Panc1 (cell line): ENCODE measurements around the gene RIMBP2. TPM values are rescaled to one million over a fixed set of nuclear protein-coding genes. Genes with fewer than 3 reads are reported as not detected.

Source experiments
- ATAC-seq: fragments of 200-7000 bp; cut with Tn5 transposase; 2 replicates; pipeline ENCODE4 v1.9.1; 2020; ENCODE audit warnings: mild to moderate bottlenecking, moderate library complexity
- BruUV-seq: library from RNA; stranded (reverse); fragments of 400-500 nt; replicated peaks from 2 replicates; lab custom pipeline; 2021; lab: Mats Ljungman, UMichigan
- CTCF ChIA-PET: fragments of 300-600 bp; sonication (Branson Sonifier 250); formaldehyde crosslinking; loops from one replicate; lab custom pipeline; 2022; ENCODE audit warnings: antibody characterized with exemption; lab: Charles Lee
- POLR2A ChIA-PET: fragments of 300-600 bp; sonication (Branson Sonifier 250); formaldehyde crosslinking; loops from one replicate; lab custom pipeline; 2022; ENCODE audit warnings: antibody characterized with exemption; lab: Charles Lee
- DNase-seq: peaks from one replicate; pipeline ENCODE4 v3.0.0-alpha.2; 2010; ENCODE audit warnings: low read depth, low spot score
- H3K27ac ChIP-seq: 2 replicates; pipeline ENCODE4 v1.5.1; 2011; ENCODE audit warnings: mild to moderate bottlenecking, low read length, inconsistent platforms
- H3K27me3 ChIP-seq: fragments of 200-500 bp; sonication (Bioruptor generic); 2 replicates; pipeline ENCODE4 v1.6.0; 2014; ENCODE audit warnings: low read length, inconsistent platforms; ENCODE audit not compliant: control insufficient read depth, insufficient read depth
- H3K36me3 ChIP-seq: fragments of 200-500 bp; sonication (Bioruptor generic); 2 replicates; pipeline ENCODE4 v1.5.1; 2014; ENCODE audit warnings: inconsistent platforms, mild to moderate bottlenecking, low read length, moderate library complexity; ENCODE audit not compliant: control insufficient read depth, insufficient read depth
- H3K4me1 ChIP-seq: 2 replicates; pipeline ENCODE4 v1.5.1; 2011; ENCODE audit warnings: inconsistent platforms, mild to moderate bottlenecking, low read length, moderate library complexity; ENCODE audit not compliant: control insufficient read depth, insufficient read depth
- H3K4me3 ChIP-seq, 2 experiments: 2 replicates each; pipeline ENCODE4 v1.5.1; 2011 to 2012; ENCODE audit warnings: low read depth in 2 of 2, low read length in 2 of 2, mild to moderate bottlenecking in 2 of 2, inconsistent platforms in 1 of 2, moderate library complexity in 1 of 2
- H3K9me3 ChIP-seq: fragments of 200-500 bp; sonication (Bioruptor generic); 2 replicates; pipeline ENCODE4 v1.5.1; 2014; ENCODE audit warnings: low read depth, mild to moderate bottlenecking, inconsistent platforms, low read length, moderate library complexity; ENCODE audit not compliant: control insufficient read depth, insufficient read depth
- POLR2AphosphoS5 ChIP-seq: IDR thresholded peaks from 2 replicates; pipeline ENCODE4 v1.6.1; 2012; ENCODE audit warnings: mild to moderate bottlenecking, low read depth, low read length, moderate library complexity
- SIN3A ChIP-seq: IDR thresholded peaks from 2 replicates; pipeline ENCODE4 v1.6.1; 2012; ENCODE audit warnings: low read depth, mild to moderate bottlenecking, low read length, moderate library complexity, borderline replicate concordance; ENCODE audit not compliant: insufficient read depth
- TCF7L2 ChIP-seq: IDR thresholded peaks from 2 replicates; pipeline ENCODE4 v1.6.1; 2011; ENCODE audit warnings: mild to moderate bottlenecking, low read depth, low read length, inconsistent platforms
- in situ Hi-C: cut with HindIII; loops from 2 replicates; pipeline ENCODE4 v1.10.0; 2016; ENCODE audit warnings: low sequenced_read_pairs, low pct_unique_long_range_greater_than_20kb
- intact Hi-C: fragments of 100-400 bp; cut with micrococcal nuclease; formaldehyde crosslinking; loops from one replicate; pipeline ENCODE4 v1.10.0; 2022; ENCODE audit not compliant: unreplicated experiment
- total RNA-seq: library from RNA; stranded (reverse); gene quantifications from one replicate; pipeline ENCODE4 v1.2.1, GENCODE V29; 2021; ENCODE audit not compliant: unreplicated experiment
- TF ChIP-seq, protein P1 (sequence below), 2 experiments: IDR thresholded peaks; 2 replicates each; pipeline ENCODE4 v1.6.1; 2011 to 2012; ENCODE audit warnings: low read depth in 2 of 2, control low read depth in 1 of 2, low read length in 1 of 2, mild to moderate bottlenecking in 1 of 2, moderate library complexity in 1 of 2; ENCODE audit not compliant: insufficient read depth in 1 of 2
- TF ChIP-seq, protein P2 (sequence below): fragments of 450-650 bp; IDR thresholded peaks from 2 replicates; pipeline ENCODE4 v1.5.1; 2017; ENCODE audit warnings: mild to moderate bottlenecking

RIMBP2 gene
- total RNA-seq, 1 experiment from 2014 or later = not detected

GRCh38 chr12:130555628-130556485 is 160.2 kb downstream of the RIMBP2 start:
- TF ChIP-seq, protein P1, sequence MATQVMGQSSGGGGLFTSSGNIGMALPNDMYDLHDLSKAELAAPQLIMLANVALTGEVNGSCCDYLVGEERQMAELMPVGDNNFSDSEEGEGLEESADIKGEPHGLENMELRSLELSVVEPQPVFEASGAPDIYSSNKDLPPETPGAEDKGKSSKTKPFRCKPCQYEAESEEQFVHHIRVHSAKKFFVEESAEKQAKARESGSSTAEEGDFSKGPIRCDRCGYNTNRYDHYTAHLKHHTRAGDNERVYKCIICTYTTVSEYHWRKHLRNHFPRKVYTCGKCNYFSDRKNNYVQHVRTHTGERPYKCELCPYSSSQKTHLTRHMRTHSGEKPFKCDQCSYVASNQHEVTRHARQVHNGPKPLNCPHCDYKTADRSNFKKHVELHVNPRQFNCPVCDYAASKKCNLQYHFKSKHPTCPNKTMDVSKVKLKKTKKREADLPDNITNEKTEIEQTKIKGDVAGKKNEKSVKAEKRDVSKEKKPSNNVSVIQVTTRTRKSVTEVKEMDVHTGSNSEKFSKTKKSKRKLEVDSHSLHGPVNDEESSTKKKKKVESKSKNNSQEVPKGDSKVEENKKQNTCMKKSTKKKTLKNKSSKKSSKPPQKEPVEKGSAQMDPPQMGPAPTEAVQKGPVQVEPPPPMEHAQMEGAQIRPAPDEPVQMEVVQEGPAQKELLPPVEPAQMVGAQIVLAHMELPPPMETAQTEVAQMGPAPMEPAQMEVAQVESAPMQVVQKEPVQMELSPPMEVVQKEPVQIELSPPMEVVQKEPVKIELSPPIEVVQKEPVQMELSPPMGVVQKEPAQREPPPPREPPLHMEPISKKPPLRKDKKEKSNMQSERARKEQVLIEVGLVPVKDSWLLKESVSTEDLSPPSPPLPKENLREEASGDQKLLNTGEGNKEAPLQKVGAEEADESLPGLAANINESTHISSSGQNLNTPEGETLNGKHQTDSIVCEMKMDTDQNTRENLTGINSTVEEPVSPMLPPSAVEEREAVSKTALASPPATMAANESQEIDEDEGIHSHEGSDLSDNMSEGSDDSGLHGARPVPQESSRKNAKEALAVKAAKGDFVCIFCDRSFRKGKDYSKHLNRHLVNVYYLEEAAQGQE (IDR thresholded peaks at IDR 0.05; ENCODE audit: insufficient read depth in 1 of 2, low read depth in 2 of 2, low read length in 1 of 2) = no peak
- TF ChIP-seq POLR2AphosphoS5 (no peak), SIN3A (no peak), TCF7L2 (no peak)
- TF ChIP-seq, protein P2, sequence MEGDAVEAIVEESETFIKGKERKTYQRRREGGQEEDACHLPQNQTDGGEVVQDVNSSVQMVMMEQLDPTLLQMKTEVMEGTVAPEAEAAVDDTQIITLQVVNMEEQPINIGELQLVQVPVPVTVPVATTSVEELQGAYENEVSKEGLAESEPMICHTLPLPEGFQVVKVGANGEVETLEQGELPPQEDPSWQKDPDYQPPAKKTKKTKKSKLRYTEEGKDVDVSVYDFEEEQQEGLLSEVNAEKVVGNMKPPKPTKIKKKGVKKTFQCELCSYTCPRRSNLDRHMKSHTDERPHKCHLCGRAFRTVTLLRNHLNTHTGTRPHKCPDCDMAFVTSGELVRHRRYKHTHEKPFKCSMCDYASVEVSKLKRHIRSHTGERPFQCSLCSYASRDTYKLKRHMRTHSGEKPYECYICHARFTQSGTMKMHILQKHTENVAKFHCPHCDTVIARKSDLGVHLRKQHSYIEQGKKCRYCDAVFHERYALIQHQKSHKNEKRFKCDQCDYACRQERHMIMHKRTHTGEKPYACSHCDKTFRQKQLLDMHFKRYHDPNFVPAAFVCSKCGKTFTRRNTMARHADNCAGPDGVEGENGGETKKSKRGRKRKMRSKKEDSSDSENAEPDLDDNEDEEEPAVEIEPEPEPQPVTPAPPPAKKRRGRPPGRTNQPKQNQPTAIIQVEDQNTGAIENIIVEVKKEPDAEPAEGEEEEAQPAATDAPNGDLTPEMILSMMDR = no peak
- intact Hi-C loops = no loop called here
- H3K4me1 ChIP-seq = no peaks in the 10 kb centered on the region
- no peaks in the 10 kb centered on the region for H3K9me3 ChIP-seq
- POLR2A ChIA-PET = no interaction called here
- no peaks in the 10 kb centered on the region for H3K36me3 ChIP-seq
- H3K4me3 ChIP-seq = no peak overlapping the region
- CTCF ChIA-PET = no interaction called here
- no peak overlapping the region for H3K27ac ChIP-seq
- ATAC-seq (no peak), DNase-seq (no peak)
- peaks cover 26% of the 10 kb centered on the region for H3K27me3 ChIP-seq
- BruUV-seq = no TSS peak
- in situ Hi-C loops = no loop called here

DNA sequence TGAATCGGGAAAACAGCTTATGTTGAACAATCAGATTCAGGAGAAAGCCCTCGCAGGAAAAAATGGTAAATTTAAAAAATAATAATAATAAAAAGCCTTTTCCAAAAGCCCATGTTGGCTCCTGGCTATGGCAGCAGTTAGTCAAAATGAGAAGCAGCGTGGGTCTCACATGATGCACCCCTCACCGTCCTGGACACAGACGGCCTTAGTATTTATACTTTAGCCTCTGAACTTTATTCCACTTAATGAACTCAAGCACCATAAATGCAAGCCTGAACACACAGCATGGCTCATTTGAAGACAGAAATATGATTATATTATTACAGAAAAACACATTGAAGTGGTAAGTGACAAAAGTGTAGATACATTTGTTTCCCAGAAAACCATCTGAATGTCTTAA is 160.9 kb downstream of the RIMBP2 start:
- BruUV-seq = no TSS peak
- intact Hi-C loops (no loop called here), in situ Hi-C loops (no loop called here)
- DNase-seq (no peak), ATAC-seq (no peak)
- CTCF ChIA-PET = no interaction called here
- H3K4me1 ChIP-seq = no peaks in the 10 kb centered on the region
- H3K9me3 ChIP-seq = no peaks in the 10 kb centered on the region
- no peaks in the 10 kb centered on the region for H3K36me3 ChIP-seq
- no peak overlapping the region for H3K27ac ChIP-seq
- POLR2A ChIA-PET = no interaction called here
- TF ChIP-seq, protein P2 = no peak
- TF ChIP-seq TCF7L2 (no peak), POLR2AphosphoS5 (no peak), SIN3A (no peak)
- TF ChIP-seq, protein P1 (IDR thresholded peaks at IDR 0.05; ENCODE audit: insufficient read depth in 1 of 2, low read depth in 2 of 2, low read length in 1 of 2) = no peak
- H3K4me3 ChIP-seq = no peak overlapping the region
- H3K27me3 ChIP-seq = peaks cover 26% of the 10 kb centered on the region
